Iris pigment epithelial cell (primary cell): Measurements from ENCODE around the gene KISS1.
"Not testable (repeated sequence)": the region's sequence is repeated elsewhere in the genome, so short reads cannot be mapped to it uniquely, and the experiment has no call there.

Source experiments
- DNase-seq: peaks from one replicate; pipeline ENCODE4 v3.0.0-alpha.2; 2011; ENCODE audit warnings: low read depth

The KISS1 gene, protein sequence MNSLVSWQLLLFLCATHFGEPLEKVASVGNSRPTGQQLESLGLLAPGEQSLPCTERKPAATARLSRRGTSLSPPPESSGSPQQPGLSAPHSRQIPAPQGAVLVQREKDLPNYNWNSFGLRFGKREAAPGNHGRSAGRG

DNA sequence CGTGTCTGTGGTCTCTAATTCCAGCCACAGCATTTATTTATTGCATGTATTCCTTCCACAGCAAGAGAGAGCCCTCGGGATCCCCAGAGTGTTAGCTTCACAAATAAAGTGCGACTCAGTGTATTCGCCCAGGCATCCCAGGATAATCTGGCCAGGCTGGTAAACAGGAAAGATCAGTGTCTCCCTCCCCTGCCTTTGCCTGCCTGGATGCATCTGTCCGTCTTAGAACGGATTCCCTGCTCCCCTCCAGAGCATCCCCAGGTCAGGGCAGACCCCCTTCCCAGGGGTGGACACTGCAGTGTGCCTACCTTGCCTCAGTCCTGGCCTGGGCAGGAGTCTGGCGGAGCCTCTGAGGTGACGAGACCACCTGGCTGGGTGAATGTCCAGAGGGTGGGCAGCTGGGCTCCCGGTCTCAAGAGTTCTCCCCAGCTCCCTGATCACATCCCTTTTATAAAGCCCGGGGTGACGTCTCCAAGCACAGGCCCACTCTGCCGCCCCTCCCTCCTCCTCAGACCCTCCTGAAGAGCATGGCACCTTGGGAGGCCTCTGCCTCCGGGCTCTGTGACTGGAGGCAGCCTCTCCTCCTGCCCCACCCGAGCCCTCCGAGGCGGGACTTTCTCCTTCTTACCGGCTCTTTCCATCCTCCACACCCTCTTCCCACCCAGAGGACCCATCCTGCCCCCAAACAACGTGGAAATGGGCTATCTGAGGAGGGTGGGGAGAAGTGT lies at the start of gene KISS1:
Gene KISS1 (minus strand): TSS at position 424 of the 728 bp plus-strand sequence. CDS start 3,615 bp downstream, outside the sequence.
- DNase-seq: no peak

DNA sequence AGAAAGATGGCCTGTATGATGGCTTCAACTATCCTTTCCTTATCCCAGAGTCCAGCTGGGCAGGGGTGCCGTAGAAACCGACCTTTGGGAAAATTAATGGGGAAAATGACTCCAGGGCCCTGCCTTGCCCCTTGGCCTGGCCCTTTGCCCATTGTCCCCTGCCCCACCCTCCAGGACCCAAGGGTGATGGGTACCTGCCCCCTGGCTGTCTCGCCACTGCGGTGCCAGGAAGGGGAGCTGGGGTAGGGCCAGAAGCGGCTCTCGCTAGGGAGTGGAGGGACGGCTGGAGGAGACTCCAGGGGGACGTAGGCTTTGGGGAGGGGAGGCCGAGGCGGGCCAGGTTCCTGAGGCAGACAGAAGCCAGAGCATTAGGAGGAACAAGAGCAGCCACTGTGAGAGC lies 46.6 kb upstream of the KISS1 start:
- DNase-seq: no peak

DNA sequence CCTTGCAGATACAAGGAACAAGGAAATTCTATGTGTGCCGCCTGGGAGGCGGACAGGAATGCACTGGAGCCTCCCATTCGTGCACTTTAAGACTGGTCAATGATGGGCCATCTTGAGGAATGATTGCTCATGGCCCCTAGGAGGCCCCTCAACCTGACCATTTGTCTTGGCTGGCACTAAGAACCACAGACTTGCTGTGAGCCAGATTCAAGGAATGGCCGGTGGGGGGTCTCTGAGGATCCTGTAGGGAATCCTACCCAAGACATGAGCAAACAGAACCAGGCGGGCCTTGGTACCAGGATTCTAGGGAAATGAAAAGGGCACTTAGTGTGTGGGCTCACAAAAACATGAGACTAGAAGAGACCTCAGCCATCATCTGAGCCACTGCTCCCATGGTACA lies 45.6 kb upstream of the KISS1 start:
- no peak for DNase-seq

DNA sequence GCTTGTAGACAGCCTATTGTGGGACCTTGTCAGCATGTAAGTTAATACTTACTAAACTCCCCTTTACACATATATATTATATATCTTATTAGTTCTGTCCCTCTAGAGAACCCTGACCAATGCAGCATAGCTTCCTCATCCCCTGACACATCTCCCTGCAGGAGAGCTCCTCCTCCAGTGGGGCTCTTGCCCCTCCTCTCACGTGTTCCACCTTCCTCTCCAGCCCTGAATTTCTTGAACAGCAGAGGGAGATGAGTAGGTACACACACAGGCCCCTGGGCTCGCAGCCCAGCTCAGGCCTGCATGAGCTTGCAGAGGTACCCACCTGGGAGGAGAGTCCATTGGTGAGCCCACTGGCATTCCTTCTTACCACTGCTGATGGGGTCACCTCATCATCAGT lies 44.8 kb upstream of the KISS1 start:
- no peak for DNase-seq

DNA sequence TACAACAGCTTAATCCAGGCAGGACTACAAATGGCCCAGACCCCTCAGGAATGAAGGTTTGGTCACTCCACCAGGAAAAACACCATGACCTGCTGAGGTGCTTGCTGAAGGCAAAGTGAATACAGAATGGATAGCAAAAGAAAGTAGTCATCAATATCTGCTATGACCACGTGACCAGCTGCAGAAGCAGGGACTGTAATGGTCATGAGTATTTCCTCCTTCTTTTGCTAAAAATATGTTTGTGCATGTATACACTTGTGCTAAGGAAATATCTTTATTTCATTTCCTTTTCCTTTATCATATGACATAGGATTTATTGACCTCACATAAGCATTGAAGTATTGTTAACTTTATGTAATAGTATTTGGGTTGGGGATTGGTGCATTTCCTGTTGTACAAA lies 43.9 kb upstream of the KISS1 start:
- DNase-seq: no peak

DNA sequence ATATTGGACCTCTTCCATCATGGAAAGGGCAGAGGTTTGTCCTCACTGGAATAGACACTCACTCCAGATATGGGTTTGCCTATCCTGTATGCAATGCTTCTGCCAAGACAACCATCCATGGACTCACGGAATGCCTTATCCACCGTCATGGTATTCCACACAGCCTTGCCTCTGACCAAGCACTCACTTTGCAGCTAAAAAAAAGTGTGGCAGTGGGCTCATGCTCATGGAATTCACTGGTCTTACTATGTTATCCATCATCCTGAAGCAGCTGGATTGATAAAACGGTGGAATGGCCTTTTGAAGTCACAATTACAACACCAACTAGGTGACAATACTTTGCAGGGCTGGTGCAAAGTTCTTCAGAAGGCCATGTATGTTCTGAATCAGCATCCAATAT lies 43.1 kb upstream of the KISS1 start:
- not testable (repeated sequence) for DNase-seq

DNA sequence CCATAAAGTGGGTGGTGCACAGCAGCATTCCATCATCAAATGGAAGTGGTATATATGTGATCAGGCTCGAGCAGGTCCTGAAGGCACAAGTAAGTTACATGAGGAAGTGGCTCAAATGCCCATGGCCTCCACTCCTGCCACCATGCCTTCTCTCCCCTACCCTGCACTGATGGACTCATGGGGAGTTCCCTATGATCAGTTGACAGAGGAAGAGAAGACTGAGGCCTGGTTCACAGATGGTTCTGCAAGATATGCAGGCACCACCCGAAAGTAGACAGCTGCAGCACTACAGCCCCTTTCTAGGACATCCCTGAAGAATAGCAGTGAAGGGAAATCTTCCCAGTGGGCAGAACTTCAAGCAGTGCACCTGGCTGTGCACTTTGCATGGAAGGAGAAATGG lies 42.2 kb upstream of the KISS1 start:
- DNase-seq: not testable (repeated sequence)

DNA sequence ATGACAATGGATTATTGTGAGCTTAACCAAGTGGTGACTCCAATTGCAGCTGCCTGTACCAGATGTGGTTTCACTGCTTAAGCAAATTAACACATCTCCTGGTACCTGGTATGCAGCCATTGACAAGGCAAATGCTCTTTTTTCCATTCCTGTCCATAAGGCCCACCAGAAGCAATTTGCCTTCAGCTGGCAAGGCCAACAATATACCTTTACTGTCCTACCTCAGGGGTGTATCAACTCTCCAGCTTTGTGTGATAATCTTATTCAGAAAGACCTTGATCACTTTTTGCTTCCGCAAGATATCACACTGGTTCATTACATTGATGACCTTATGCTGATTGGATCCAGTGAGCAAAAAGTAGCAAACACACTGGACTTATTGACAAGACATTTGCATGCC lies 41.2 kb upstream of the KISS1 start:
- not testable (repeated sequence) for DNase-seq

DNA sequence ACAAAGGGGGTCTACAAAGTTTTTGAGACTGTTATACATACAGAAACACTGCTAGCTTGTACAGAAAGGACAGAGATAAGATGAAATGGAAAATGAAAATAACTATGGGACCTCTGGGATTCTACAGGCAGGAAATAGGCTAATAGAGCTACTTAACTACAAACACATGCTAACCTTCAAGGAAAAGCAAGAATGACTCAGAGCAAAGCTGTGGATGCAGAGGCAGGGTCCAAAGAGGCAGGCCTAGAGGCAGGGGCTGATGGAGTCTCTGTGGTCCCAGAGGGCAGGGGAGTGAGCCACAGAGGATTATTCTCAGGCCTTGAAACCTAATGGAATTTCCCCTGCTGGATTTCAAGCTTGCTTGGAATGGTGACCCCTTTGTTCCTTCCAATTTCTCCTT lies 36.2 kb upstream of the KISS1 start:
- peak; percentile 21 for DNase-seq

DNA sequence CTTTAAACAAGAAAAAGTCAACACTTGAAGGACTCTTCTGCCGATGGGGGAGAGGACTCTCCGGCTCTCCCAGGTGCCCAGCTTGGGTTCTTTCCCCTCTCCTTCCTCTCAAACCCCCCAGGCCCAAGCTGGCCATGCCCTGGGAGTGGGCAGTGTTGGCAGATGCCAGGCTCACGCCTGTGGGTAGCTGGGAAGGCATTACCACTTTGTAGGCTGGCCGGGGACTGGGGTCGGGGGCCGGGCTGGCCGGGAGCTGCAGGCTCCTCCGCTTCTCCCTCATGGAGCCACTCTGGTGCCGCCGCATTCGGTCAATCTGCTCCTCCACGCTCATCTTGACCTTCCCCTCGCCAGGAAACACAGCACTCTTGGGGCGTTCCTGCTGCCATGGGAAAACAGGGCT lies 33.9 kb upstream of the KISS1 start:
- DNase-seq: no peak

DNA sequence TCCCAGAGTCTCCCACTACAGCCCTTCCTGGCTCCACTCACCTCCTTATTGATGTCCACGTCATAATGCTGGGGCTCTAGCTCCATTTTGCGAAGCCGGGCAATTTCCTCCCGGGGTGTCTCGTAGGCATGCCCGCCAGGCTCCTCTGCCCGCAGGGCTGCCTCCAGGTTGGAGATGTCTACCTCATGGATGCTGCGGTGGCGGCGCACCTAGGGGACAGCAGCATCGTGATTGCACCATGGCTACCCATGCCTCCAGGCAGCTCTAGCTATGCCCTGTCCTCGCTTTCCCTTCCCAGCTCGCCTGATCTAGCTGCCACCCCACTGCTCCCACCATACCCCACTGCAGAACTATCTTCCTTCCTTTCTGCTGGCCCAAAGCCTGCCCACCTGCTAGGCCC lies 32.6 kb upstream of the KISS1 start:
- DNase-seq: no peak

DNA sequence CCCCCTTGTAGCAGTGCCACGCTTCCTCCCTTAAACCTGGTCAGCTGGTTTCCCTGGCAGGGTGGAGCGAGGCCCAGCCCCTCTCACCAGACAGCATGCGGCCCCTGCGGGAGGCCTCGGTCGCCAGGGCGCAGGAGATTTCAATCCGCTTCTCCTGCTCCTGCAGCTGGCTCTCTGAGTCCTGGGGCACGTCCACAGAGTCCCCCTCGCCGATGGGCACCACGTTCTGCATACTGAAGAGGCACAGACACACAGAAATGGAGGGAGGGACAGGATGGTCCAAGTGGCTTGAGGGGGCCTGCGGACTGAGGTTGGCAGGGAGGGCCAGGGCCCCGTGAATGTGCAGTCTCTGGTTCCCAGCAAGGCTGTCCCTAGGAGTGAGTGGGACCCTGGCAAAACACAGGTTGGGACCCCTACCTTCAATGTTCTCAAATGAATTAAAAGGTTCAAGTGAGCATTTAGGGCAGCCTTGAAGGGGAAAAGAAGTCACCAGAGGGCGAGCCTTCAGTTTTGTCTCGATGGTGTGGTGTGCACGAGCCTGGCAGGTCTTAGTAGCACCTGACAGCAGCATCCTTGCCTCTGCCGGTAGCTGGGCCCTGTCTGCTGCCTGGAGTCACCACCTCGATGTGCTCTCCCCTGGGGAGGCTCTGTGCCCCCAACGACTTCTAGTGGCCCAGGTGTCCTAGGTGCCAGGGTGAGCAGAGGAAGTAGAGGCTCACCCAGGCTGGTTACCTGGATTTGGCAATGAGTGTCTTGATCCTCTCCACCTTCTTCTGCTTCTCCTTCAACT lies 31.9 kb upstream of the KISS1 start:
- DNase-seq: no peak

DNA sequence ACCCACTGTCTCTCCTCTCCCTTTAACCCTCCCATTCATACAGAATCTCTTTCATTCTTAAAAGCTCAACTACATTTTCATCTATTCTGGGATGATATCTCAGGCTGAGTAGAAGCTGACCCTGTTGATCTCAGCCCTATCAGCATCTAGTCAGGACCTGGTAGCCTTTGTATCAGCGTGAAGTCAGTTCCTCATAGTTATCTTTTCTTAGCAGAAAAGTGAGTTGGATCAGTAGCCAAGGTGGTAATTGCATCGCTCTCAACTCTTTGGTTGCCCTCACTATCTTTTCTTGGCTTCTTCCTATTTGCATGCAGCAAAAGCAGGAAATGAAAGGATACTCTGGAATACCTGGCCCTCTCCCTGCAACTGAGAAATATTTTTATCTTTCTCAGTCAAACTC lies 31.1 kb upstream of the KISS1 start:
- DNase-seq: no peak

DNA sequence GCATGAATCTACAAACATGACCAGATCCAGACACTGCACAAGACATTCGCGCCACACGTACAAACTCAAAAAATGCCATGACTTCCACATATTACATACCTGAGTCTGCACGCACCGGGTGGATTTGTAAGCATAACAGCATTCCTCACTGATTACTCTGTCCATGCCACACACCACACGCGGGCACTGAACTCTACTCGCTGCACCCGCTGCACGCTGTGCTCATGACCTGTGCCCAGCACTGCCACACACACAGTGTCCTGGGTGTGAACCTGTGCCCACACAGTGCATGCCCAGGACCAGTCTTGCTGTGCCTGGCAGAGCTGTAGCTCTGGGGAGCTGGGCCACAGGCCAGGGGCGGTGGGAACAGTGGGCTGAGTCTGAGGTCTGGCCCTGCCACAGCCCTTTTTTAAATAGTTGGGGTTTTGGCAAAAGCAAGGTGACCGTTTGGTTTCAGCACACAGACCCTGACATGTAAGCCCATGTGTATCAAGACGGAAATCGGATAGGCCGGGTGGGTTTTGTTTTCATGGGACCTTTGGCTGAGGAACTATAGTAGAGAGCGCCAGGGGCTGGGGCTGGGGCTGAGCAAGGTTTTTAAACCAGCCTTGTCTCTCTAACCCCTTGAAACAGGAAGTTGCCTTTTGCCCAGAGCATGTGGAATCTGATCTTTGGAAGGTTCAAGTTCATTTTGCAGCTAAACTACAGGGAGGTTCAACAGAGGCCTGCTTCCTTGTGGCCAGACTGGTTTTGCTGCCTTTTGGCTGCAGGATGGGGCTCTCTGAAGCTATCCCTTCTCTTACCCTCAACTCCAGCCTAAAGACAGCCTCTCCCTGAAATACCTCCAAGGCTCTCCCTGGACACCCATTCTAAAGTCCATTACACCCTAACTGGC lies 29.8 kb upstream of the KISS1 start:
- peak; percentile 26 for DNase-seq

DNA sequence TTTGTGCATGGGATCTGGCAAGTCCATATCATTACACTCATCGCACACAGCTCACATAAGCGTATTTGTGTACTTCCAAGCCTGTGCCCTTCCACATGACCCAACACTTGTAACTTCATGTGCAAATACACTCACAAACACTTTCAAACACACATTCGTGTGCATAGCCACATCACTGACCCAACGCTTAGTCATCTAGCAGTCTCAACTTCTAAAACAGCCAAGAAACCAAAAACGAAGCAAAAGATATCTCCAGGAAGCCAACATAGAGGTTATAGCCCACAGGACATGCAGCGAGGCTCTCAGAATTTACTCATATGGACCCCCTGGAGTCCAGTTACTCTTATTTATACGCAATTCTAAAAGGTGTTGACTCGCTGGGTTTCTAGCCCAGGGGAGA lies 28.4 kb upstream of the KISS1 start:
- DNase-seq: peak; percentile 20

DNA sequence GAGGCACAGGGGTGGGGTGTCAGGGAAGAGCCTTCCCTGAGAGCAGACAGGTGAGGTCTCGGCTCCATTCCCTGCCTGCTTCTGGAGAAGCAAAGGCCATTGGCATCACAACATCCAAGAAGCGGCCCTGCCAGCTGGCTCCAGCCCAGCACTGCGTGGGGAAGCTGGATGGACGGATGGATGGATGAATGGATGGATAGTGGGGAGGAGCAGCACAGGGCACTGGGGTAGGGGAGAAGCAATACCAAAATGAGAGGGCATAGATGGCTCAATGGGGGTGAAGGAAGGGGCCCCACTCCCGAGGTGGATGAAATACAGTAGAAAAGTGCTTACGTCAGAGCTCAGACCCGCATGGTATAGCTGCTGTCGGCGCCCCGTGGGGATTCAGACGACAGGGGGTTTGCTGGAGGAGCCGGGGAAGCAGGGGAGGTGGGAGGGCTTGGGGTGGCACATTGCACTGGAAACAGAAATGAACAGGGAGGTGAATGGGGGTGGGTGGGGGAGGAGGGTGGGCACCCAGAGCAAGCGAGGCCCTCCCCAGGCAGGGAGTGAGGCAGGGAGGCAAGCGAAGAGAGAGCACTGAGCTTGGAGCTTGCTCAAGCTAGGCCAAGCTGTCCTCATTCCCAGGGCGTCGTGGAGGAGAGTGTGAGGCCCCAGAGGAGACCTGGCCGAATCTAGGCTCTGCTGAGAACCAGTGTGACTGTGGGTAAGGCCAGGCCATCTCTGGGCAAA lies 27.0 kb upstream of the KISS1 start:
- no peak for DNase-seq

DNA sequence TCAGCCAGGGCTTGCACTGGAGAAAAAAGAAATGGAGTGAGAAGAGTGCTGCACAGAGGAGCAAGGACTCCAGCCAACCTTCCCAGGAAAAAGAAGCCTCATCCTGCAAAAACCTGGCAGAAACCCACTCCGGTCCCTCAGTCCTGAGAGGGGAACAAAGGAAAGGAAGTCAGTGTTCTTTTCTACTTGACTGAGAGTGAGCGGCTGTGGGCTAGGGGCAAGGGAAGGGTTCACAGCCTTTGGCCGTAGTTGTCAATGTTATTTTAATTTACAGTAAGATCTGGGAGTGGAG lies 26.4 kb upstream of the KISS1 start:
- DNase-seq: no peak

DNA sequence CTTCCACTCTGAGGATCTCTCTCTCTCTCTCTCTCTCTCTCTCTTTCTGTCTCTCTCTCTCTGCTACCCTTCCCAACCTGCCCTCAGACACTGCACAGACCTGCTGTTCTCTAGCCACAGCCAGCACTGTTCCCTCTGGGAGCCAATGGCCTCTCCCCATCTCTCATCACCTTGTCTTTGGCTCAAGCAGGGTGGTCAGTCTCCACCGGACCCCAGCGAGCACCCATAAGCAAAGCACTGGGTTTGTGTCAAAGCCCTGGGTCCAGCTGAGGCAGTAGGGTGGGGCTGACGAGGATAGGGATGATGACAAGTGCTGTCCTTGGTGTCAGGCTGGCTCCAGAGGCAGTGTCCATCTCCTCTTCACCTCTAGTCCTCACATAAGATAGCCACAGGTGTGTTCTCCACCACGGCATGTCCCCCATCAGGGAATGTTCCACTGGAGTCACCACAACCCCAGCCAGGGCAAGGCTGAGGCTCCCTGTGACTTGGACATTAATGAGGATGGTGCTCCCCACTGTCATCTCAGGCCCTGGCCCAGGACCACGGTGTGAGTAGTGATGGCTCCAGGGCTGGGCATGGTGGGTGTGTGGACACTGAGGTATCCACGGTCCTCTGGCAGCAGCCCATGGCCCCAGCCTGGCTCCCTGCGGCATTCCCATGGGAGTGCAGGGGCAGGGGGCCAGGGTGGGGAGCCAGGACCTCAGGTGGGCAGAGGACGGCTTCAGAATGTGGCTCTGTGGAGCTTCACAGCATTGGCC lies 25.9 kb upstream of the KISS1 start:
- no peak for DNase-seq

DNA sequence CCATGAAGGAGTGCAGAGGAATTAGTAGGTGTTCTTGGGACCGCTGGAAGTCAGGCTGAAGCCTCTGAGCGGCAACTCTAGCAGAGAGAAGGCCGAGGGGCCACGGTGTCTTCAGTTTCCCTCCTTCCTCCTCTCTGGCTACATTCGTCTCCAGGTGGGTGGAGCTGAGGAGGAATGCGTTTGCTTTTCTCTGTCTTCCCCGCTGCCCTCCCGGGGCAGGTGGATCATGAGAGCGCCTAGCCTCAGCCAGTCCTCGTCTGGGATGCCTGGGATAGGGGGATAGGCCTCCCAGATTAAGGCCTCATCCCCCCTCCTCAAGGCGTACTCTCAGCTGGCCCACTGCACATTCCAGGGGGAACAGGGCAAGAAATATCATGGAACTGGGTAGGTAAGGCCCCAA lies 25.0 kb upstream of the KISS1 start:
- DNase-seq: no peak

DNA sequence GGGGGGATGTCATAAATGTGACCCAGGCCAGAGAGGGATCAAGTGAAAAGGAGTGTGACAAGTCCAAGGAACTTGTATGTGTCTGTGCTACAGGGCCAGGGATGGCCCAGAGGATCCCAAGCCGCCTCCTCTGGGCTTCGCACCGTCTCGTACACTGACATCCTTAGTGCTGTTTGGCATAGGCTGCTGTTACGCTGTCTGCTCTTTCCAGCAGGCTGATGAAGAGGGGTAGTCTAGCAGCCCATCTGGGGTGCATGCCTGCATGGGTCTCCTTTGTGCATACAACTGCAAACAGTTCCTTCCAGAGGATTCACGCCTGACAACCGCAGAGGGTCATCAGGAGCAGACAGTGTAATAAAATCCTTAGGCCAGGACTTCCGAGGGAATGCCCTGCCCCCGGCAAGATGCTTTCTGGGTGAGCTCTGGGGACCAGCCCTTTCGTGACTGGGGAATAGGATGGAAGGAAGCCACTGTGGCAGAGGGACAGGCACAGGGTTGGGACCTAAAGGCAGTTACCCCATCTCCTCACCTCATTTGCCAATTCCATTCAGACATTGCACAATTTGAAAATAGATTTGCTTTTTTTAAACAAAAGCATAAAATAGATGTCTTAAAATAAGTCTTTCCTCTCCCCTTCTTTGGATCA lies 23.8 kb upstream of the KISS1 start:
- no peak for DNase-seq

DNA sequence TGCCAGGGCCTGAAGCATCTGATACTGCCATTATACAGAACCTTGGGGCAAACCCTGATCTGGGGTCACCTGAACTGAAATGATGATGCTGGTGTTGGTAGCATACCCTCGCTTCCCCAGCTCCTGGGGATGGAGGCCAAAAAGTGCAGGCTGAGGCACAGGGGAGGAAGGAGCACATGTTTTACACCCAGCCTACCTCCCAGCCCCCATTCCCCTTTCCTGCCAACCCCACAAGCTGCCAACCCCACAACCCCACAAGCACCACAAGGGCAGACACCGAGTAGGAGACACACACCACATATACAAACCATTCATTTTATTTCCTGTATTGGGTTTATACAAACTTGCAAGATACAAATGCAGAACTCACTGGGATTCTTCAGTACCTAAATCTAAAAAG lies 22.3 kb upstream of the KISS1 start:
- DNase-seq: no peak
